ENCODE results near the gene KRTAP10-1.

Gene KRTAP10-1

DNA sequence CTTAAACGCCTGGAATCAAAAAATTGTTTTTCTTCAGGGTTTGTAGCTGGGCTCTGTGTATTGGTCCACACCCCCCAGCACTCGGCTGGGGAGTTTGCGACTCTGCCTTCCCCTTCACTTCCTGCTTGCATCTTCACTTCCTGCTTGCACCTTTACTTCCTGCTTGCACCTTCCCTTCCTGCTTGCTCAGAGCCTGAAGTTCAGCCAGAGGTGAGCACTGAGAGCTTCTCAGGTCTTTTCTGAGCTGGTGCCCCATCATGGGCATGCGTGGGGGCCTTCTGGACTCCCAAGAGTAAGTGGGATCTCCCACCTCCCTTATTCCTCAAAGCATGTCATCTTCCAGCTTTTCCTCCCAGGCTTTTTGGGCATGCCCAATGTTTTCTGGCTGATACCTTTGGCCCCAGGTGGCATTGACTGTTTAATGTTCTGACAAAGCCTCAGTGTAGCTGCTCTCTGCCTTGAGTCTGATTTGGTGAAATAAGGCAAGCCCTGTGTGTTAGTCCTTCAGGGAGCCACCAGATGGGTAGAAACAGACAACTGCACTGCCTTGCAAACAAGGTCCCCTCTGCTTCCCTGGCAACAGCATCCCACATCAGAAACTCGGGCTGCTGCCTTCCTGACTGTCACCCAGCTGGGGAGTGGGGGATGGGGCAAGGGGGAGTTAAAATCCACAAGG lies 7.8 kb upstream of the KRTAP10-1 start:
- DNase-seq (ENCODE audit: low spot score): no peak

- DNase-seq (ENCODE audit: low spot score): no peak
Observed at GRCh38 chr21:44544566-44544965, 4.6 kb upstream of the KRTAP10-1 start.

- DNase-seq (ENCODE audit: low spot score): no peak
Observed at GRCh38 chr21:44542716-44543115, 2.7 kb upstream of the KRTAP10-1 start.

DNA sequence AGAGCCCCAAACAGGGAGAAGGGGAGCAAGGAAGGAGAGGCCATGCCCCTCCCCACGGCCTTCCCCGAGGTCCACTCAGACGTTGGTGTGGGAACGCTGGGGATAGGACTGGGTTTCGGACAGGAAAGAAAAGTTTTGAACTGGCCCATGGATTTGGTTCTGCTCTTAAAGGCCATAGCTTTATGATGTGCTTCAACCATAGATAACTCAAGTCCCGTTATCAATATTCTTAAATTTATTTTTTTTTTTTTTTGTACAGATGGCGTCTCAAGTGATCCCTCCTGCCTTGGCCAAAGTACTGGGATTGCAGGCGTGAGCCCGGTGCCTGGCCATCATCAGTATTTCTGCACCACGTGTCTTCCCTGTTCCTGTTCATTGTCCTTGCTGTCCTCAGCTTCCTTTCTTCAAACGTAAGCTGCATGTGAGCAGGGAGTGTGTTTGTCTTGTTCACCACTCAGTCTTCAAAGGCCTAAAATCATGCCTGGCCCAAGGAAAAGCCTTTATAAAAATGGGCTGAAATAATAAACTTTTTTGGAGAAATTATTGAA lies 820 bp upstream of the KRTAP10-1 start:
- no peak for DNase-seq (ENCODE audit: low spot score)

- no peak for DNase-seq (ENCODE audit: low spot score)
Observed at GRCh38 chr21:44539046-44539445, 949 bp downstream of the KRTAP10-1 start.

GRCh38 chr21:44537930-44538911 lies 1.8 kb downstream of the KRTAP10-1 start:
- no peak for DNase-seq (ENCODE audit: low spot score)

DNA sequence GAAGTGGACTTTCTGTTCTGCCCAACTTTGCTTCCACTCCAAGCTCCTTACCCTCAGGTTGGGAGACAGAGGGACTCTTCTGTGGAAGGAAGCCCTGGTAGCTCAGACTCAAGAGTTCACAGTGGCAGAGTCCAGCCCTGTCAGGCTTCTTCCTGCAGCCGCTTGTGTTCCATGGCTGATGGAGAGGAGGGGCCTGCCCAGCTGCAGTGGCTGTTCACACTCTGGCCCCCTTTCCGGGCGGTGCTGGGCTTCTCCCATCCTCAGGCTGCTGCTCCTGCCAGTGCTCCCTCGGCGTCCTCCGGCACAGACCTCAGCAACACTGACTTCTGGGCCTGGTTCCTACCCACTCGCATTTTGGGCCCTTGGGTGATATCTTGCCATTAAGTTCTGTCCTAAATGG lies 4.0 kb downstream of the KRTAP10-1 start:
- no peak for DNase-seq (ENCODE audit: low spot score)

DNA sequence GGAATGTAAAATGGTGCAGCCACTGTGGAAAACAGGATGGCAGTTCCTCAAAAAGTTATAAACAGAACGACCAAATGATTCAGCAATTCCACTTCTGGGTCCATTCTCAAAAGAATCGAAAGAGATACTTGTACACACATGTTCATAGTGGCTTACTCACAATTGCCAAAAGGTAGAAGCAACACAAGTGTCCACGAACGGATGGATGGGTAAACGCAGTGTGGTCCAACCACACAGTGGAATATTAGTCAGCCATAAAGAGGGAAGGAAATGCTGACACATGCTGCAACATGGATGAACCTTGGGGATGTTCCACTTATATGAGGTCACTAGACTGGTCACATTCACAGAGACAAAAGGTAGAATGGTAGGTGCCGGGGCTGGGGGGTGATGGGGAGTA lies 5.3 kb downstream of the KRTAP10-1 start:
- DNase-seq (ENCODE audit: low spot score): no peak

GRCh38 chr21:44533891-44534627 lies 5.9 kb downstream of the KRTAP10-1 start:
- no peak for DNase-seq (ENCODE audit: low spot score)

- no peak for DNase-seq (ENCODE audit: low spot score)
Observed at GRCh38 chr21:44533121-44533890, 6.7 kb downstream of the KRTAP10-1 start.

- DNase-seq (ENCODE audit: low spot score): no peak
Observed at GRCh38 chr21:44532712-44533111, 7.3 kb downstream of the KRTAP10-1 start.

DNA sequence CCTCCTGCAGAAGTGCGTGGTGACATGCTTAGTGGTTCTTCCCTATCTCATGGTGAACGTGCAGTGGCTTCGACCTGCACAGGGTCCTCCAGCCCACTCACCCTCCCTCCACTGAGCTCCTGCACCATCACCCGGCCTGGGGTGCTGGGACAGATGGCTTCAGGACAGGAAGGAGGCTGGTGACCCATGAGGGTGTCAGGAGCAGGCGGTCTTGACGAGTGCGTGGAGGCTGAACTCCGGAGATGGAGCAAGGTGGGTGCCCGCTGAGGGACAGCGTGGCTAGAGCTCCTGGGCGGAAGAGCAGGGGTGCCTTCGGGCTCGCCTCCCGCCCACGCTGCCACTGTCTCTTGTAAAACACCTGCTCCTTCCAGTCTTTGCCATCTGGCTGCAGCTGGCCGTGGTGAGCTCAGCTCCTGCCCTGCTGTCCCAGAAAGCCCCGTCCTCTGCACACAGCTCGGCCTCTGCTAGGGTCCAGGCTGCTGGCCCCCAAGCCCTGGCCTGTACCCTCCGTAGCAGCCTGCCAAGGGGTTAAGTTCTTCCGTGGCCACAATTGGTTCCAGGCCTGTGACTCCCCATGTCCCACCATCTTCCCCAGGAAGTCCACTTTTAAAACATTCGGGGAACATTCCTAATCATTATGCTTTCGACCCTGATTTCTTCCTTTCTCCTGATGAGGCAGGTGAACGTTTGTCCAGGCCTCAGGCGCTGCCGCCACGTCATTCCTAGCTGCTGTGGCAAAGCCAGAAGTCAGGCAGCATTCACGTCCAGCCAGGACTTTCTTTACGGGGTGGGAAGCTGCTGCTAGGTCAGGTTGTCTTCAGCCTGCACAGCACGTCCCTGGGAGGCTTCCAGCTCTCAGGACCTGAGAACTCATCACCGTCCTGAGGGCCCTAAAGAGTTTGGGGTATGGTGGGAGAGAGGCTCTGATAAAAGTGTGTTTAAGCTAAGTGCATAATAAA lies 8.1 kb downstream of the KRTAP10-1 start:
- no peak for DNase-seq (ENCODE audit: low spot score)

DNA sequence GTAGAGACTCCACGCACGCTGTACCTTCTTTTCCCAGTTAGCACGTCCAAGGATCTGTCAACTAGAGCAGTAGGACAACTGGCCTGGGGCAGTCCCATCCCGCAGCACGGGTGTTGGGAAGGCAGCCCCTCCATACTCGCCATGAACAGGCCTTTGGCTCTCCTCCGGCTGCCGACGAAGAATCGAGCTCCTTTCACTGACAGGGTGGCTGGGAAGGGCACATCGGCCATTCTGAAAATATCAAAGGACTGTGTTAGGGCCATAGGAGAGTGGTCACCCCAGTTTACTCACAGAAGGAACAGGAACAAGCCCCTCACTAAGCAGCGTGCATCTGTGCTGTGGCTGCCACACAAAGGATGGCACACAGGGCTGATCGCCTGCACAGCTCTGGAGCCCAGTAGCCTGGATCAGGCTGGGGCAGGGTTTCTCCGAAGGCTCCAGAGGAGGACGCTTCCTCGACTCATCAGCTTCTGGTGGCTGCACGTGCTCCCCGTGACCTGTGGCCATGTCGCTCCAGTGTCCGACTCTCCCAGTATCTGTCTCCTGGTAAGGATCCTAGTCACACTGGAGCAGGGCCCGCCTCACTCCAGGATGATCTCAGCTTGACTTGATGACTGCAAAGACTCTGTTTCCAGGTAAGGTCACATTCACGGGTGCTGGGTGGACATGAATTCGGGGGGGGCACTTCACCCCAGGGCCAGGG lies 8.9 kb downstream of the KRTAP10-1 start:
- DNase-seq (ENCODE audit: low spot score): no peak

DNA sequence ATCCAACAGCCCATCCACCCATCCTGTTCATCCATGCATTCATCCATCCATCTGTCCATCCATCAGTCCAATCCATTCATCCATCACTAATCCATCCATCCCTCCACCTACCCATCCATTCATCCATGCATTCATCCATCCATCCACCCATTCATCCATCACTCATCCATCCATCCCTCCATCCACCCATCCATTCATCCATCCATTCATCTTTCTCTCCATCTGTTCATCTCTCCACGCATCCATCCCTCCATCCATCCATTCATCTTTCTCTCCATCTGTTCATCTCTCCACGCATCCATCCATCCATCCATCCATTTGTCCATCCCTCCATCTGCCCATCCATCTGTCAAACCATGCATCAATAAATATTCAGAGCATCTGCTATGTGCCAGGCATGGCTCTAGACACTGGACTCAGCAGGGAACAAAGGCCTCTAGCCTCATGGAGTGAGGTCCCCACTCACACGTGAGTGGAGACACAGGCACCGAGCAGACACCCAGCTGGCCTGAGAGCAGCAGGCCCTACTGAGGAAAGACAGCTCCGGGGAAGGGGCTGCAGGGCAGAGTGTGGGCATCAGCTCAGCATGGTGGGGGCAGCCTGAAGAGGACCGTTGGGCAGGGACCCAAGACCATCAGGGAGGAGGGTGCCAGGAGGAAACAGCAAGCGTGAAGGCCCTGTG lies 9.6 kb downstream of the KRTAP10-1 start:
- DNase-seq (ENCODE audit: low spot score): no peak

DNA sequence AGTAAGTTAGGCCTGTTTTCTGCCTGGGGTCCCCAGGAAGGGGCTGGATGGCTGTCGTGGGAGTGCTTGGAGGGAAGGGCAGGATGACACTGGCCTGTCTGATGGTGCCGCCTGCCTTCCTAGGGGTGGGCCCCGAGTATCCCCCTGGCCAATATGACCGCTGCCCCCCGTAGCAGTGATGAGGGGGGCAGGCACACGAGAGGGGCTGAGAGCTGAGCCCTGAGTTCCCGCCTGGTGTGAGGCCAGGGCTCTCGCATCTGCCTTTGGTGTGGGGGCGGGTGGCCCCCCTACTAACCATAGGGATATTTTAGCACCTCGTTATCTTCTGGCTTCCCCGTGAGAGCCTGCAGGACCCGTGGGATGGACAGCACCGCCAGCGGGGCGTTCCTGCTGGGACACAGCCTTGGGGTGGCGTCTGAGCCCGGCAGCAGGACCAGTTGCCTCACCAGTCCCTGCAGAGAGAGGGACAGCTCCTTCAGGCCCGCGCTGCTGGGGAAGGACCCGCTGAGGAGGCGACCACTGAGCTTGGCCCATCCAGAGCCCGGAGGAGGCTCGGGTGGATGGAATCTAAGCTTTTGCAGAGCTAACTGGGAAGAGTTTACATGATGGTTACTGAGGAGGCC lies 10.4 kb downstream of the KRTAP10-1 start:
- DNase-seq (ENCODE audit: low spot score): no peak

DNA sequence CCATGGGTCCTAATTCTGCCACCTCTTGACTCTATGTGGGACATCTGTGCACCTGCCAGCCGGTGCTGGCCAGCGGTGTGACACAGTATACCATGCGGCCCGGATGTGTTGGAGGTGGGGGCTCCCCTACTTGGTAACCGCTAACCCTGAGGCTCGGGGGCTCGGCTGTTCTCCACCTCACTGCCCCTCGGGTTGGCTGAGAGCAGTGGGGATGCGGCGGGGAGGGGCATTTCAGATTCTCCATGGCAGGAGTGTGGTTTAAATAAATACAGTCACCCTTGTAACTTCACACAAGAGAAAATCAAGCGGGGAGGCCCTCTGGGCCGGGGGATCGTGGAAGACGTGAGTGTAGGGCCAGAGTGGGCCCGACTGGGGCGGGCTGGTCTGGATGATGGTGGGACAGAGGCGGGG lies 11.0 kb downstream of the KRTAP10-1 start:
- DNase-seq (ENCODE audit: low spot score): no peak

GRCh38 chr21:44528634-44528995 lies 11.4 kb downstream of the KRTAP10-1 start:
- no peak for DNase-seq (ENCODE audit: low spot score)

- DNase-seq (ENCODE audit: low spot score): no peak
Observed at GRCh38 chr21:44527983-44528633, 11.9 kb downstream of the KRTAP10-1 start.
